Activated CD4-positive, alpha-beta memory T cell treated with anti-CD3 and anti-CD28 coated beads, Interleukin-2, amount 10 ng/mL, durations not matched to agents 7 days and 5 days (primary cell): ENCODE measurements around the gene CINP. TPM values are rescaled to one million over a fixed set of nuclear protein-coding genes. Genes with fewer than 3 reads are reported as not detected.
A peak's percentile ranks its signal among the peaks of the same experiment; 100 is the strongest.

ENCODE experiments used
- CTCF ChIA-PET: fragments of 350-600 bp; sonication (Branson Sonifier 250); formaldehyde crosslinking; loops from one replicate; lab custom pipeline; 2021; ENCODE audit warnings: antibody characterized with exemption, inconsistent platforms; lab: Charles Lee
- POLR2A ChIA-PET: fragments of 350-600 bp; sonication (Branson Sonifier 250); formaldehyde crosslinking; loops from one replicate; lab custom pipeline; 2021; ENCODE audit warnings: antibody characterized with exemption; lab: Charles Lee
- DNase-seq: peaks from one replicate; pipeline ENCODE4 v3.0.0-alpha.2; 2020
- H3K27ac Mint-ChIP-seq: one replicate; pipeline ENCODE4 v1.8.0; 2021; ENCODE audit warnings: mild to moderate bottlenecking, mixed read lengths
- H3K27me3 Mint-ChIP-seq: one replicate; pipeline ENCODE4 v1.8.0; 2021; ENCODE audit warnings: mixed read lengths
- H3K36me3 Mint-ChIP-seq: one replicate; pipeline ENCODE4 v1.8.0; 2021; ENCODE audit warnings: low read depth, mixed read lengths
- H3K4me1 Mint-ChIP-seq: one replicate; pipeline ENCODE4 v1.8.0; 2021; ENCODE audit warnings: mixed read lengths
- H3K4me3 Mint-ChIP-seq: one replicate; pipeline ENCODE4 v1.8.0; 2021; ENCODE audit warnings: mild to moderate bottlenecking, mixed read lengths
- H3K9me3 Mint-ChIP-seq: one replicate; pipeline ENCODE4 v1.8.0; 2021; ENCODE audit warnings: mixed read lengths
- total RNA-seq, 2 experiments: library from RNA; stranded (reverse); gene quantifications; one replicate each; pipeline ENCODE4 v1.2.3, GENCODE V29; 2021

CINP gene
- total RNA-seq = 10 to 100 TPM; 27.3 to 29.8 TPM

DNA sequence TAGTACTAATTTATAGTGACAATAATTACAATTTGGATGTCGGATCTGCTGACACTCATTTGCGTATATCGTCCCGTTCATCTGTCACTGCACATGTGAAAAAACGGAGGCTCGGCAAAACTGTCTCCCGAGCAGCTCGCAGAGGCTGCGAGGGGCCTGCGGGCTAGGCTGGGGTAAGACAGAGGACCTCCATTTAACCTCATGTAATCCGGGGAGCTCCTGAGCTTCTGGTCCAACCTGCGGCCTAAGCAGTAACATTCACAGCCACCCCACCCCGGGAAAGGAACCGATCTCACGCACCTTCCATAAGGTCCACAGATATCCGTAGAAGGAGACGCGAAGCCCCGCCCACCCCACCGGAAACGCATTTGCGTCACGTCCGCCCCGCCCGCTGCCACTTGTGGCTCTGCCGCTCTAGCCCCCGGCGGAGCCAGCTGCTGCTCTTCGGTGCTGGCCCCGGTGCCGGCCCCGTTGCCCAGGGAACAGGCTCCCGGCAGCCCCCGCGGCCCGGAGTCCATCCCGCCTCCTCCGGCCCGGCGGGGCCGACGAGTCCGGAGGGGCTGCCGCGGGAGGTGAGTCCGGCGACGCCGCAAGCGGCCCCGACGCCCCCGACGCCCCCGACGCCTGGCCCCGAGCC lies at the start of gene CINP, which contains the start of gene TECPR2:
CINP (minus strand) TSS at position 346 of the 637 bp plus-strand sequence; CDS start at position 307, 39 bp downstream.
TECPR2 (plus strand) TSS at position 397 of the 637 bp plus-strand sequence. CDS start 13,781 bp downstream, outside the sequence.
- Mint-ChIP-seq H3K4me3 (peak within 1 kb of the TSS; percentile 92), H3K4me1 (peaks cover 27% of the 10 kb centered on the region), H3K27ac (peak within 1 kb of the TSS; percentile 88), H3K36me3 (peaks cover 8% of the 10 kb centered on the region), H3K9me3 (no peaks in the 10 kb centered on the region), H3K27me3 (no peaks in the 10 kb centered on the region)
- ChIA-PET POLR2A (interaction anchor here (0.6 to 2.9 kb wide), 19 partner anchors 8 to 641 kb away, joined by 3 to 52 read pairs (median 4); partner anchors contain the start of genes MOK and ZNF839), CTCF (interaction anchor here (0.7 to 2.7 kb wide), 6 partner anchors 11 to 275 kb away, joined by 3 to 11 read pairs (median 3); partner anchors contain the start of gene ZNF839)
- DNase-seq = peak; percentile 97

- H3K4me3 Mint-ChIP-seq = no peak overlapping the region
- peaks cover 6% of the 10 kb centered on the region for H3K4me1 Mint-ChIP-seq
- peaks cover 10% of the 10 kb centered on the region for H3K36me3 Mint-ChIP-seq
- H3K27ac Mint-ChIP-seq = no peak overlapping the region
- DNase-seq = no peak
- H3K27me3 Mint-ChIP-seq = no peaks in the 10 kb centered on the region
- H3K9me3 Mint-ChIP-seq = no peaks in the 10 kb centered on the region
- CTCF ChIA-PET = interaction anchor here (0.6 to 1.5 kb wide), 3 partner anchors 9 to 186 kb away, joined by 3 to 6 read pairs (median 3); no protein-coding TSS in a partner anchor
- POLR2A ChIA-PET = no interaction called here
Measured at GRCh38 chr14:102408724-102409123, 46.0 kb upstream of the CINP start.

- no peak for DNase-seq
- H3K36me3 Mint-ChIP-seq = peaks cover 23% of the 10 kb centered on the region
- CTCF ChIA-PET = no interaction called here
- H3K4me1 Mint-ChIP-seq = peaks cover 6% of the 10 kb centered on the region
- peaks cover 14% of the 10 kb centered on the region for H3K9me3 Mint-ChIP-seq
- no peak overlapping the region for H3K4me3 Mint-ChIP-seq
- H3K27me3 Mint-ChIP-seq = no peaks in the 10 kb centered on the region
- POLR2A ChIA-PET = interaction anchor here (1.0 kb wide), 1 partner anchor 13 kb away, joined by 3 read pairs; no protein-coding TSS in a partner anchor
- no peak overlapping the region for H3K27ac Mint-ChIP-seq
Measured at GRCh38 chr14:102407258-102407657, 44.6 kb upstream of the CINP start.

GRCh38 chr14:102403028-102403427 lies 40.3 kb upstream of the CINP start:
- ChIA-PET POLR2A (no interaction called here), CTCF (no interaction called here)
- Mint-ChIP-seq H3K4me1 (no peaks in the 10 kb centered on the region), H3K9me3 (peaks cover 27% of the 10 kb centered on the region), H3K36me3 (peaks cover 23% of the 10 kb centered on the region), H3K4me3 (no peak overlapping the region), H3K27me3 (no peaks in the 10 kb centered on the region), H3K27ac (no peak overlapping the region)
- DNase-seq = no peak

DNA sequence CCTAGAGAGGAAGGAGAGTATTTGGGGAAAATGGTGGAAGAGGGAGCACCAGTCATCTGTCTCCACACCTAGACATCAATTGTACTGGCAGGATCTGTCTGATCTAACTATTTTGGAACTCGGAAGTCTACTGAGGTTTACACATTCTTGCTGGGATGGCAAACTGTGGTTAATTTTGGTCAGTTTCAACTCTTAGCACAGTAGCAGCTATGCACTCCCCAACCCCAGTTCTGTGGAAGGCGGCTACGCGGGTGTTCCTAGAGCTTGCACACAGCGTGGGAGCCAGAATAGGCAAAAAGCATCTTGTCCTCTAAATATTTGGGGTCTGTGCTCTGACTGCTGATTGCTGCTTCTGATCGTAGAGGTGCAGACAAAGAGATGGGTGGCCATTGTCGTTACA lies 33.8 kb upstream of the CINP start:
- H3K27me3 Mint-ChIP-seq = no peaks in the 10 kb centered on the region
- H3K4me3 Mint-ChIP-seq = no peak overlapping the region
- peaks cover 5% of the 10 kb centered on the region for H3K4me1 Mint-ChIP-seq
- H3K36me3 Mint-ChIP-seq = peaks cover 20% of the 10 kb centered on the region
- DNase-seq = no peak
- ChIA-PET POLR2A (no interaction called here), CTCF (no interaction called here)
- no peak overlapping the region for H3K27ac Mint-ChIP-seq
- H3K9me3 Mint-ChIP-seq = peaks cover 19% of the 10 kb centered on the region

DNA sequence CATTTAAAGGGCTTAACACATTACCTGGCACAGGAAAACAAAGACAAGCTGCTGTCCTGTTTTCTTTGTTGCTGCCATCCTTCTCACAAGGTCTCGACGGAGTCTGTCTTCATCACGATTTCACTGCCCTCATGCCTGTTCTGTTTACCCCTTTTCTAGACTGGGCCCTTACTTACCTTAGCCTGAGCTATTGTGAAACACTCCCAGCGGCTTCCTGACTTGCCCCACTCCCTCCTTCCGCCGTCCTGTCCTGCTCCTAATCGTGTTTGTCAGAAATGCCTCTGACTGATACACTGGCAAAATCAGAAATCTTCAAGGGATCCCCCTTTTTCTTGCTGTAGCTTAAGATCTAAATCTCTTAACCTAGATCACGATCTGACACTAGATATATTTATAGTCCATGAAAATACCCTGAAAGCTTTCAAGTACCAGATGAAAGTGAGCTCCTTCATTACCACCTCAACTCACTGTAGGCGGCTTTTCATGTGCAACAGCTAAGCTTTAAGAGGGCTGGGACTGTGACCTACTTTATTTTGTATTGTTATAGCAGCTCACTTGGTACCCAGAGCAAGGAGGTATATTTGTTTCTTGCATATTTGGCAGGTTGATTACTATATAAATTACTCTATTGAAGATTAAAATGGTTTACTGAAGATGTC lies 32.2 kb upstream of the CINP start:
- peaks cover 19% of the 10 kb centered on the region for H3K9me3 Mint-ChIP-seq
- no peak overlapping the region for H3K4me3 Mint-ChIP-seq
- ChIA-PET POLR2A (interaction anchor here (0.8 kb wide), 1 partner anchor 12 kb away, joined by 3 read pairs; no protein-coding TSS in a partner anchor), CTCF (interaction anchor here (0.5 to 0.7 kb wide), 3 partner anchors 9 to 817 kb away, joined by 3 read pairs; no protein-coding TSS in a partner anchor)
- peaks cover 24% of the 10 kb centered on the region for H3K36me3 Mint-ChIP-seq
- peaks cover 5% of the 10 kb centered on the region for H3K4me1 Mint-ChIP-seq
- H3K27me3 Mint-ChIP-seq = no peaks in the 10 kb centered on the region
- H3K27ac Mint-ChIP-seq = no peak overlapping the region
- no peak for DNase-seq

GRCh38 chr14:102392506-102392905 lies 29.8 kb upstream of the CINP start:
- H3K9me3 Mint-ChIP-seq = peaks cover 11% of the 10 kb centered on the region
- ChIA-PET POLR2A (no interaction called here), CTCF (no interaction called here)
- H3K27me3 Mint-ChIP-seq = no peaks in the 10 kb centered on the region
- DNase-seq = no peak
- peaks cover 18% of the 10 kb centered on the region for H3K36me3 Mint-ChIP-seq
- peaks cover 5% of the 10 kb centered on the region for H3K4me1 Mint-ChIP-seq
- no peak overlapping the region for H3K27ac Mint-ChIP-seq
- no peak overlapping the region for H3K4me3 Mint-ChIP-seq

DNA sequence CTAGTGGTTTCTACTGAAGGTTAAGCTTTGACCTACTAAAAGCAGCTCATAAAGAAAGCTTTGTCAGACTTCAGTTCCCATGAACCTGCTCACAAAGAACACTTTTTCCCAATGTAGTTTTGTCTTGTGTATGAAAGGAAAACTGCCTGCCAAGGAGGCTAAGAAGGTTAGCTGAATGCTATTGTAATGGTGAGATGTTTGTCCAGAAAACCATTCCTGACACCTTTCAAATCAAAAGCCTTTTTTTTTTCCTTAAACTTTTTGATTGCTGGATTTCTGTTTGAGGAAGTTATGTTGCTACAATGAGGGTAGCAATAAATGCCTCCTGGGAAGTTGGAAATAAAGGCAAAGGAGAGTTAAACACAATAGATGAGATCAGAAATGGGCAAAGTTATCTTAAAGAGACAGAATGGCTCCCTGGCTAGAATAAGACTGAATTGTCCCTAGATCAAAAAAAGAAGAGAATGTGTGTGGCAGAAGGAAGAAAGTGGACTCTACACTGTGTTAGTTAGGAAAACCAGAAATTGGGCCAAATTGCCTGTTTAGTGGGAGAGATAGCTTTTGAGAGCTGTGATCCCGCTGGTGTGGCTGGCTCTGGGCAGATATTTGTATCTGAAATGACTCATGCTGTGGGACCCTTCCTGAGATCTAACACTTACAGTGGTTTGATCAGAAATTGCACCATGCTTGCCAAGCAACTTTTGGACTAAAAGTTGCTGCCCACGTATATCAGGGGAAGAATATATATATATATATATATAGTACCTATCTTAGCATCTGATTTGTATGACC lies 27.6 kb upstream of the CINP start:
- Mint-ChIP-seq H3K4me1 (peaks cover 5% of the 10 kb centered on the region), H3K27ac (no peak overlapping the region), H3K9me3 (no peaks in the 10 kb centered on the region), H3K27me3 (no peaks in the 10 kb centered on the region), H3K4me3 (no peak overlapping the region), H3K36me3 (peaks cover 7% of the 10 kb centered on the region)
- DNase-seq = no peak
- CTCF ChIA-PET = interaction anchor here (0.5 to 0.6 kb wide), 2 partner anchors 48 to 131 kb away, joined by 3 to 5 read pairs; no protein-coding TSS in a partner anchor
- POLR2A ChIA-PET = interaction anchor here (0.6 kb wide), 1 partner anchor 291 kb away, joined by 4 read pairs; no protein-coding TSS in a partner anchor

DNA sequence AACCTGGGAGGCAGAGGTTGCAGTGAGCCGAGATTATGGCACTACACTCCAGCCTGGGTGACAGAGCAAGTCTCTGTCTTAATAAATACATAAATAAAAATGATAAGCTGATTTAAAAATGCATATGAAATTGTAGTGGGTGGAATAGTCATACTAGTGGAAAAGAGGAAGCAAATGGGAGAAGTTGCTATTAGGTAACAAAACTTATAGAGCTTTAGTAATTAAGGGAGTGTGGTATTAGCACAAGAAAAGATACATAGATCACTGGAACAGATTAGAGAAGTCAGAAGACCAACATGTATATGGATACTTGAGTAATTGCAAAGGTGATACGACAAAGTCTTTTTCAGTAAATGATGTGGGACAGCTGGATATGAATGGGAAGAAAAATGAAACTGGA lies 26.6 kb upstream of the CINP start:
- H3K36me3 Mint-ChIP-seq = peaks cover 7% of the 10 kb centered on the region
- peaks cover 1% of the 10 kb centered on the region for H3K4me1 Mint-ChIP-seq
- POLR2A ChIA-PET = no interaction called here
- no peak overlapping the region for H3K27ac Mint-ChIP-seq
- H3K9me3 Mint-ChIP-seq = no peaks in the 10 kb centered on the region
- no peaks in the 10 kb centered on the region for H3K27me3 Mint-ChIP-seq
- H3K4me3 Mint-ChIP-seq = no peak overlapping the region
- CTCF ChIA-PET = no interaction called here
- no peak for DNase-seq

GRCh38 chr14:102387086-102387485 lies 24.4 kb upstream of the CINP start:
- CTCF ChIA-PET = interaction anchor here (0.8 kb wide), 1 partner anchor 137 kb away, joined by 3 read pairs; no protein-coding TSS in a partner anchor
- Mint-ChIP-seq H3K4me1 (no peaks in the 10 kb centered on the region), H3K27me3 (no peaks in the 10 kb centered on the region)

DNA sequence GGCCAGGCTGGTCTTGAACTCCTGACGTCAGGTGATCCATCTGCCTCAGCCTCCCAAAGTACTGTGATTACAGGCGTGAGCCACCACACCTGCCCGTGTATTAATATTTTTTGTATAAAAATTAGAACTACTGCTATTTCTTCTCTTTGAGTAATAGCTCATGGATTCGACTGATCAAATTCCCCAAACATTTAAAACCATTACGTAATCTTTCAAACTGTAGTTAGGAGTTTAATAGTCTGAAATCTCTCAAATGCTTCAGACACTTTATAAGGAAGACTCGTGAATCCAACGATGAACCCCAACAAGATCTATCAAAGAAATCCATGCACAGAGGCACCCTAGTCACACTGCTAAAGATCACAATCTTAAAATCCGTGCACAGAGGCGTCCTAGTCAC lies 16.1 kb upstream of the CINP start:
- no peaks in the 10 kb centered on the region for H3K9me3 Mint-ChIP-seq
- H3K27ac Mint-ChIP-seq = no peak overlapping the region
- POLR2A ChIA-PET = interaction anchor here (0.8 to 1.2 kb wide), 2 partner anchors 8 to 17 kb away, joined by 3 to 4 read pairs; partner anchors contain the start of genes CINP and TECPR2
- H3K27me3 Mint-ChIP-seq = no peaks in the 10 kb centered on the region
- H3K36me3 Mint-ChIP-seq = peaks cover 19% of the 10 kb centered on the region
- H3K4me3 Mint-ChIP-seq = no peak overlapping the region
- DNase-seq = no peak
- CTCF ChIA-PET = no interaction called here
- H3K4me1 Mint-ChIP-seq = peaks cover 25% of the 10 kb centered on the region

More at GRCh38 chr14:102387086-102387485, 24.4 kb upstream of the CINP start:
- POLR2A ChIA-PET = interaction anchor here (1.2 kb wide), 1 partner anchor 9 kb away, joined by 4 read pairs; no protein-coding TSS in a partner anchor
- Mint-ChIP-seq H3K36me3 (peaks cover 5% of the 10 kb centered on the region), H3K9me3 (no peaks in the 10 kb centered on the region), H3K4me3 (no peak overlapping the region), H3K27ac (no peak overlapping the region)
- no peak for DNase-seq

DNA sequence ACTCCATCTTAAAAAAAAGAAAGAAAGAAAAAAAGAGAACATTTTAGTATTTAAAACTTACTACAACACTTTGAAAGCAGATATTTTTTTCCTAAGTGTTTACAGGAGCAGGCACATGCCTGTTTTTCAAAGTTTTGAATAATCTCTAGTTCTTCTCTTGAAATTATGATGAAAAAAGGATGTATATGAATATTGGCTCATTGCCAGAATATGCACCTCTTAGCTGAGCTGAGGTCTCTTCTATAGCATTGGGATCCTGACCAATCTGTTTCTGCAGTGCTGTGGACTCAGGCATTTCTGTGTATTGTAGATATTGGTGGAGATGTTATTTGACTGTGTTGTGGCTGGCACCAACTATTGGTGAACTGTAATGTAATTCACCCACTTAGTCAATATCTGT lies 15.0 kb upstream of the CINP start:
- Mint-ChIP-seq H3K36me3 (peaks cover 19% of the 10 kb centered on the region), H3K4me1 (peaks cover 33% of the 10 kb centered on the region), H3K4me3 (no peak overlapping the region), H3K9me3 (no peaks in the 10 kb centered on the region), H3K27me3 (no peaks in the 10 kb centered on the region), H3K27ac (no peak overlapping the region)
- ChIA-PET CTCF (no interaction called here), POLR2A (interaction anchor here (1.2 kb wide), 1 partner anchor 9 kb away, joined by 4 read pairs; no protein-coding TSS in a partner anchor)
- DNase-seq = no peak
